Activated naive CD4-positive, alpha-beta T cell treated with anti-CD3 and anti-CD28 coated beads, Interleukin-2, amount 50 U/mL, for 72 hours (primary cell): ENCODE measurements around the gene AP3D1. TPM values are rescaled to one million over a fixed set of nuclear protein-coding genes. Genes with fewer than 3 reads are reported as not detected.

ENCODE experiments used
- ATAC-seq, 2 donors: fragments of 150-1000 bp; cut with Tn5 transposase; 2 replicates each; pipeline ENCODE4 v1.10.0; 2021; ENCODE audit warnings: mild to moderate bottlenecking in 2 of 2, moderate library complexity in 2 of 2
- DNase-seq, 2 donors: peaks; one replicate each; pipeline ENCODE4 v3.0.0; 2021 to 2022; ENCODE audit warnings: low spot score in 2 of 2
- H3K27ac Mint-ChIP-seq, 2 donors: one replicate each; pipeline ENCODE4 v1.8.0; 2022; ENCODE audit warnings: mild to moderate bottlenecking in 2 of 2, mixed read lengths in 2 of 2
- H3K36me3 Mint-ChIP-seq, 2 donors: one replicate each; pipeline ENCODE4 v1.8.0; 2022; ENCODE audit warnings: mixed read lengths in 2 of 2
- H3K9me3 Mint-ChIP-seq, 2 donors: one replicate each; pipeline ENCODE4 v1.8.0; 2022; ENCODE audit warnings: mixed read lengths in 2 of 2
- total RNA-seq, 2 donors: library from RNA; stranded (reverse); gene quantifications; one replicate each; pipeline ENCODE4 v1.2.3, GENCODE V29; 2022

The AP3D1 gene
- total RNA-seq, 2 donors from 2014 or later = 83.5 to 91.7 TPM

DNA sequence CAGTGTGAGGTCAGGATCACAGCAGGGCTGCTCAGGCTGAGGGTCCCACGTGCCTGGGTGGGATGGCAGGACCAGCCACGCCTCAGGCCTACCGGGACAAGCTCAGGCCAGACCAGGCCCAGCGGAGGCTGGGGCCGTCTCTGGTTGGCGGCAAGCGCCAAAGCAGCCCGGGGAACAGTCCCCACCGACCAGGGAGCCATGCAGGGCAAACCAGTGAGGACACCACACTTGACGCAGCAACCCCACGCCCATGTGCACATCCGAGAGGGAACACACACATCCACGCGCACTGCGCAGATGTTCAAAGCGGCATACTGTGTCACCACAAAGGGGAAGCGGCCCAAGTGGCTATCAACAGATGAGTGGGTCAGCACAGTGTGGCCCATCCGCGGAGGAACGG is 39.5 kb downstream of the AP3D1 start:
- ATAC-seq (no peak), DNase-seq (no peak)
- Mint-ChIP-seq H3K27ac (peak overlapping the region; percentile 74 to 87), H3K9me3 (no peaks in the 10 kb centered on the region), H3K36me3 (peaks cover 12 to 13% of the 10 kb centered on the region in 2 donors)

DNA sequence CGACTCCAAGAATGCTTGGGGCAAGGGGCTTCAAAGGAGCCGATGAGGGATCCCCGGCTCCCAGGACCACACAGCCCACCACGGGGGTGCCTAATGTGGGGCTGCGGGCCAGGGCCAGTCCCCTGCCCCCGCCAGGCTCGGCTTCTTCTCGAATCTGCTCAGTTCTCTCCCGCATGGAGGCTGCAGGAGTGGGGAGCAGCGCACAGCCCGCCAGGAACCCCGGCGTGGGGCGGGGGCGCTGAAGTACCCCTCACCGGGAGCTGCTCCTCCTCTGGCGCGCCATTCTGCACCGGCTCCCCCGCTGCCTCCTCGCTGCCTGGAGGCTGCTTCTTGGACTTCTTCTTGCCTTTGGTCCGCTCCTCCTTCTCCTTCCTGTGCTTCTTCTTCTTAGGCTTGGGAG is 39.9 kb downstream of the AP3D1 start:
- peaks cover 0 to 4% of the 10 kb centered on the region in 2 donors for H3K9me3 Mint-ChIP-seq

DNA sequence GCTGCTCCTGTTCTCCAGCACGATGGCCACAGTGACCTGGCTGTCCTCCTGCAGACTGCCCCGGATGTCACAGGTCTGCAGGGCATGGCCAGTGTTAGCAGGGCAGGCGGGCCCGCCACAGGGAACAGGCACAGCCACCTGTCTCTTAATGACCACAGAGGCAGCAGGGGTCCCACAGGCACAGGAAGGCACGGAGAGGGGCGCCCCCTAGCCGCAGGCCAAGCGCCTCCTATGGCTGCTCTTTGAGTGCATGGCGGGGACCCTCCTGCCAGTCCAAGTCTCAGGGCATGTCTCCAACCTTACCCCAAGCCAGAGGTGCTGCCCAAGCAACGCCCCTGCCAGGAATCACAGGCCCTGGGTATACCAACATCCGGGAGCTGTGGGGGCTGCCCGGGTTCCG is 40.5 kb downstream of the AP3D1 start:
- H3K27ac Mint-ChIP-seq = peak overlapping the region in 1 of 2 donors; percentile 36
- ATAC-seq (no peak), DNase-seq (no peak)
- peaks cover 23 to 24% of the 10 kb centered on the region in 2 donors for H3K36me3 Mint-ChIP-seq
- H3K9me3 Mint-ChIP-seq = peaks cover 0 to 5% of the 10 kb centered on the region in 2 donors

More for the DNA sequence above, 39.9 kb downstream of the AP3D1 start:
- Mint-ChIP-seq H3K27ac (peak overlapping the region; percentile 74 to 87), H3K36me3 (peaks cover 17 to 18% of the 10 kb centered on the region in 2 donors)
- ATAC-seq (no peak), DNase-seq (no peak)

DNA sequence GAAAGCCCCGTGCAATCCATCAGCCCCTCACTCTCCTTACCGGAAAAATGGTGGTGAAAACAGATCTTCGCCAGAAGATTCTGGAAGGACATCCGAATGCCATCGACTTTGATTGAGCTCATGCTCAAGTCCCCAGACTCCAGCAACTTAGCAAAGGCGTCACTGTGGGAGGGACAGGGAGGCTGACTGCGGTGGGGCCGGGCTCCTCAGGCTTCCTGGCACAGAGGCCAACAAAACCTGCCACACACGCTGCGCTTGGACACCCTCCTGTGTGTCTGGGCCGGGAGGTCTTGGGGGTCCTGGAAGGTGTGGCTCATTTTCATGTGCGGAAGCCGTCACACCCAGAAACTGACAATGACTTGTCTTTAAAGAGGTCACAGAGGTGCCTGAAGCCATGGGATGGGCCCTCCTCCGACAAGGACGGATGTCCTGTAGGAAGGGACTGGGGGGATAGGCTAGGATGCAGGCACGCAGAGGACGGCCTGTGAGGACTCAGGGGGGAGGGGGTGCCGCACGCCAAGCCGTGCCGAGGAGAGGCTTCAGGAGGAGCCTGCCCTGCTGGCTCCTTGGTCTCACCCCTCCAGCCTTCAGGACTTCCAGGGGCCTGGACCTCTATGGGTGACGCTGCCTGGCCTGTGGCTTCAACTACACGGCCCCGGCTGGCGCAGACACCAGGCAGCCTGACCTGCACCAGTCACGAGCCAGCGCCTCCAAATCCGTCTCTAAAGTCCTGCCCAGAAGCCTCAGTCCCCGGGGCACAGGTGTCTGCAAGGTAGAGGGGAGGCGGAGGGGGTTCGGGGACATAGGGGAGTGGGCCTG is 42.1 kb downstream of the AP3D1 start:
- ATAC-seq (no peak), DNase-seq (no peak)
- Mint-ChIP-seq H3K27ac (peak overlapping the region in 1 of 2 donors; percentile 81), H3K36me3 (peaks cover 31 to 36% of the 10 kb centered on the region in 2 donors), H3K9me3 (peaks cover 0 to 5% of the 10 kb centered on the region in 2 donors)

DNA sequence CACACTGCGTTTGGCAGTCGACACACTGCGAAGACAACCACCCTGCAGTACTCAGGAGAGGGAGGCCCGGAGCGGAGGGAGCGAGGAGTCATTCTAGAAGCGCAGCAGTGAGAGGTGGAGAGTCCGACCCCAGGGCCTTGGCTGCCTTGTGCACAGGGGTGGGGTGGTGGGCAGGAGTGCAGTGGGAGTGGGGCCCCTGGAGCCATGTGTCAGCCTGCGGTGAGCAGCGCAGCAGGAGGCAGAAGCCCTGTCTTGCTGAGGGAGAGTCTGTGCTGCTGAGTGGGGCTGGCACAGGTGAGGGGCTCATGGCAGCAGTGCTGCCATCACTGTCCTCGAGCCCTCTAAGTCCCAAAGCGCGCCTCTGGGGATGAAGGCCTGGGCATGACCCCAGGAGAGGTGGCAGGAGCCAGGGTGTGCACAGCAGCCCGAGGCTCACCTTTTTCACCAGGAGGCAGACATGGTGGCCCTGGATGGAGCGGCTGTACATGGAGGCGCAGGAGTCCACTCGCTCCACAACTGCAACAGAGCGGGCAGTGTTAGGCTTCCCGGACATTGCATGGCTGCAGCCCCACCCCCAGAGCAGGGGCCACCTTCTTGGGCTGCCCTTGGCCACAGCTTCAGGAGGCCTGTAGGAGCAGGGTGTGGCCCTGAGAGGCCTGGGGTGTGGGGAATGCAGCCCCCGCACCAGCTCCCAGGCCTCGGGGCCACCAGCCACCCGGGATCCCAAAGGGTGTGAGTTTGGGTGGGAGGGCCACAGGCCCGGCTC is 42.9 kb downstream of the AP3D1 start:
- Mint-ChIP-seq H3K27ac (peak overlapping the region in 1 of 2 donors; percentile 8), H3K36me3 (peaks cover 39 to 40% of the 10 kb centered on the region in 2 donors), H3K9me3 (peaks cover 0 to 5% of the 10 kb centered on the region in 2 donors)
- DNase-seq (no peak), ATAC-seq (no peak)

DNA sequence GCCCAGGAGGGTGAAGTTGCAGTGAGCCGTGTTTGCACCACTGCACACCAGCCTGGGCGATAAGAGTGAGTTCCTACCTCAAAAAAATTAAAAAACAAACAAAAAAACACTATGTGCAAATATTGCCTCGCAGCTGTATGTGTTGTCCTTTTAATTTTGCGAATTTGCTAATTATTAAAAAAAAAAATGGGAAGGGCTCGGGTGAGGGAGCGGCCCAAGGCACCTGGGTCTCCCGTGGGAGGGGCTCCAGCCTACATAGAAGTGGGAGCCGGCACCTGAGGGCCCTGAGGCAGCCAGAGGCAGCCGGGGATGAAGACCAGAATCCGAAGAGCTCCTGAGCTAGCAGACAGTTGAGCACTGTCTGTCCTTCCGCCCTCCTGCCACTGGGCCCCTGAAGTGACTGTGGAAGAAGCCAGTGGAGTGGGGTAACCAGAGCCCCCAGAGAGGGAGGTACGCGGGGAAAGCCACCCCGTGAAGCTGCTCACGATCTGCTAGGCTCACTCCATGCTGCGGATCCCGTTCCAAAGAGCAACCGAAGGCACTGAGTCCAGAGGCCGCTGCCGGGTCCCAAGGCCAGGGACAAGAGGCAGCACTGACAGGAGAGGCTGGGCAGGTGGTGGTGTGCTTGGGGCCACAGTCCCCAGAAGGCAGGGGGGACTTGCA is 48.2 kb downstream of the AP3D1 start:
- peak overlapping the region in 1 of 2 donors; percentile 4 for H3K27ac Mint-ChIP-seq
- H3K36me3 Mint-ChIP-seq = peaks cover 40 to 41% of the 10 kb centered on the region in 2 donors
- peaks cover 0 to 5% of the 10 kb centered on the region in 2 donors for H3K9me3 Mint-ChIP-seq
- DNase-seq (no peak), ATAC-seq (no peak)

DNA sequence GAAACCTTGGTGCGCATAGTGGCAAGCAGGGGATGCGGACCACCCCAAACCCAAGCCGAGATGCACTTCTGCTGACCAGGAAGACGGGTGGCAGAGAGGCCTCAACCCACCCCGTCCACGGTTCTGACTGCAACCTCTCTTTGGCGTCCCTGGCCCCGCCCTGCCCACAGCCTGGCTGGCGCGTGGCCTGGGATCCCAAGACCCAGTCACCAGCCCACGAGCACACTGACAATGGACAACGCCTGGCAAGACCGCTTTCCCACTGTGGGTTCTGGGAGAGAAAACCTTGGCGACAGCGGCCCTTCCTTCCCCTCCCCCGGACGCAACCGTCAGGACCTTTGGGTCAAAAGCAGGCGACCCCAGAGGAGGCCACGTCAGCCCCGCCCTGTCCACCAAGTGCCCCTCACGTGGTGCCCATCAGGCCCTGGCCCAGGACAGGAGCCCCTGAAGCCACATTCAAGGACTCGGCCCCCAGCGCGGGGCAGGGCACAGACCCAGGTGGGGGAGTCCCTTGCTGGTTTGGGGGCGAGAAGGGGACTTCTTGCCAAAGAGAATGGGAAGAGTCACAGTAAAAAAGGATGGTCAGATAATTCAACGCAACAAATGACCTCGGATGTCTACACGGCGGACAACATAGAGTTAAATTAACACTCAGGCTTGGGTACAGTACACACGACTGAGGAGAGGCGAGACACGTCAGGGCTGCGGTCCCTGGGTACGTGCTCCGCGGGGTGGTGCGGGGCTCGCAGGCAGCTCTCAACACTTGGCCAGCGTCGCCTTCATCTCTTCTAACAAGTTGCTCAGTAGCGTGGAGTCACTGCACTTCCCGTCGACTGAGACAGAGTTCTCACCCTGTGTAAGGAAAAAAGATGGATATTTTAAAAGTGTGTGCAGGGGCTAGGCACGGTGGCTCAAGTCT is 49.7 kb downstream of the AP3D1 start:
- H3K36me3 Mint-ChIP-seq = peaks cover 32% of the 10 kb centered on the region in 2 donors

DNA sequence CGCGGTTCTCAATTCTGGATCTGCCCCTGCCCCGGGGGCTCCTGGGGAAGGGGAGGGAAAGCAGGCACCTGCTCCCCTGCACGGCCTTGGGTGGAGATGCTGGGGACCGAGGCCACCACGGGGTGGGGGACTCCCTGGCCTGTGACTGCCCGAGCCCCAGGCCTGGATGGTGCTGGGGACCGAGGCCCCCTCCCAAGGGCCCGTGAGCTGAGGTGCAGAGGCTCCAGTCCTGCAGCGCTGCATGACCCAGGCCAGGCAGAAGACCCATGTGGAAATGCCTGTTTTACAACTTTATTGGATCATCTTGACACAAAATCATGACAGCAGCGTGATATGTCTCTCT is 50.7 kb downstream of the AP3D1 start:
- Mint-ChIP-seq H3K36me3 (peaks cover 24 to 25% of the 10 kb centered on the region in 2 donors), H3K9me3 (no peaks in the 10 kb centered on the region), H3K27ac (no peak overlapping the region)
- ATAC-seq (no peak), DNase-seq (no peak)

More for the DNA sequence above, 49.7 kb downstream of the AP3D1 start:
- peaks cover 0 to 3% of the 10 kb centered on the region in 2 donors for H3K9me3 Mint-ChIP-seq
- DNase-seq = no peak
- peak overlapping the region; percentile 22 to 30 for H3K27ac Mint-ChIP-seq
- no peak for ATAC-seq

DNA sequence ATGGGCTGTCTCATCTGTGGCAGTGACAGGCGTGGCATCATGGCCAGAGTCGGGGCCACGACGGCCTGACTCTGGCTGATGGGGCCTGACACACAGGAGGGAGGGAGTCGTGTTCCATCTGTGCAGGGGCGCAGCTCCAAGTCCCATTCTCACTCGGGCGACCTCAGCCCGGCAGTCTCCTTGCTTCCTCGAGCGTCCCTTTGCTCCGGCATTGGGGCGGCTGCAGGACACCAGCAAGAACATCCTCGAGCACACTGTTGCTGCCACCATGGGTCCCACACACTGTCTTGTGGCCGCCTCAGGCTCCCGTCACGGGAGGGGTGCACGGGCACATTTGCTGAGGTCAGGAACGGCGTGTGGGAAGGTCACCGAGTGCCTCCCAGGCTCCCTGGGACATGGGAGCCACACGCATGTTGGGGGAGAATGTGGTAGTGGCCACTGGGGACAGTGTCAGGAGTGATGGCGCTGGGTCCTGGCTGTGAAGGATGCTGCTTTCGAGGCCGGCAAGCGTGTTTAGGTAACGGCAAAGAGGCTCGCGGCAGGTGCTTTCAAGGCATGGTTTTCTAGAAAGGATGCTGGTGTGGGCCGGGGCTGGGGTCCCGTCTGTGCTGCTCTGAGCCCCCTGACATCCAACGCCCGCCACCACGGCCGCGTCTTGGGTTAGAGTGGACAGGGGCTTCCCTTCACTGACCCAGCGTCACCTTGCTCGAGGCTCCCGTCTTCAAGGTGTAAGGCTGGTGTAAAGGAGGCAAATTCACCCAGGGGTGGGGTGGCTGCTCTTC is 51.2 kb downstream of the AP3D1 start:
- ATAC-seq (no peak), DNase-seq (no peak)
- no peak overlapping the region for H3K27ac Mint-ChIP-seq
- H3K9me3 Mint-ChIP-seq = no peaks in the 10 kb centered on the region
- peaks cover 21 to 25% of the 10 kb centered on the region in 2 donors for H3K36me3 Mint-ChIP-seq

DNA sequence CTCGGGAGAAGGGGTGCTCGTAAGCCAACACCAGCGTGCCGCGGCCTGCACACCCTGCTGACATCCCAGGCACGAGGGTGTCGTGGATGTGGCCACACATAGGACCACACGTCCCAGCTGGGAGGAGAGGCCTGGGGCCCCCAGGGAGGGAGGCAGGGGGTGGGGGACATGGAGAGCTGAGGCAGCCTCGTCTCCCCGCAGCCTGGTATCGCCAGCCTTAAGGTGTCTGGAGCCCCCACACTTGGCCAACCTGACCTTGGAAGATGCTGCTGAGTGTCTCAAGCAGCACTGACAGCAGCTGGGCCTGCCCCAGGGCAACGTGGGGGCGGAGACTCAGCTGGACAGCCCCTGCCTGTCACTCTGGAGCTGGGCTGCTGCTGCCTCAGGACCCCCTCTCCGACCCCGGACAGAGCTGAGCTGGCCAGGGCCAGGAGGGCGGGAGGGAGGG is 52.3 kb downstream of the AP3D1 start:
- Mint-ChIP-seq H3K9me3 (no peaks in the 10 kb centered on the region), H3K27ac (no peak overlapping the region), H3K36me3 (peaks cover 18 to 25% of the 10 kb centered on the region in 2 donors)
- ATAC-seq (no peak), DNase-seq (no peak)

DNA sequence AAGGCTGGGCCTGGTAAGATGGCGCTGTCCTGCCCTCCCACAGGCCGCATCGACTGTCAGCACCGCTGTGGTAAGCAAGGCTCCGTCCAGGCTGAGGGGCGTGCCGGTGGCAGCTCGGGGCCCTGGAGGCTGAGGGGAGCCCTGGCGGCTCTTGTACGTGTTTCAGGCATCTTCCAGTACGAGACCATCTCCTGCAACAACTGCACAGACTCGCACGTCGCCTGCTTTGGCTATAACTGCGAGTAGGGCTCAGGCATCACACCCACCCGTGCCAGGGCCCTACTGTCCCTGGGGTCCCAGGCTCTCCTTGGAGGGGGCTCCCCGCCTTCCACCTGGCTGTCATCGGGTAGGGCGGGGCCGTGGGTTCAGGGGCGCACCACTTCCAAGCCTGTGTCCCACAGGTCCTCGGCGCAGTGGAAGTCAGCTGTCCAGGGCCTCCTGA is 53.5 kb downstream of the AP3D1 start:
- DNase-seq (no peak), ATAC-seq (no peak)
- H3K36me3 Mint-ChIP-seq = peaks cover 14 to 25% of the 10 kb centered on the region in 2 donors
- H3K27ac Mint-ChIP-seq = peak overlapping the region in 1 of 2 donors; percentile 89
- no peaks in the 10 kb centered on the region for H3K9me3 Mint-ChIP-seq

DNA sequence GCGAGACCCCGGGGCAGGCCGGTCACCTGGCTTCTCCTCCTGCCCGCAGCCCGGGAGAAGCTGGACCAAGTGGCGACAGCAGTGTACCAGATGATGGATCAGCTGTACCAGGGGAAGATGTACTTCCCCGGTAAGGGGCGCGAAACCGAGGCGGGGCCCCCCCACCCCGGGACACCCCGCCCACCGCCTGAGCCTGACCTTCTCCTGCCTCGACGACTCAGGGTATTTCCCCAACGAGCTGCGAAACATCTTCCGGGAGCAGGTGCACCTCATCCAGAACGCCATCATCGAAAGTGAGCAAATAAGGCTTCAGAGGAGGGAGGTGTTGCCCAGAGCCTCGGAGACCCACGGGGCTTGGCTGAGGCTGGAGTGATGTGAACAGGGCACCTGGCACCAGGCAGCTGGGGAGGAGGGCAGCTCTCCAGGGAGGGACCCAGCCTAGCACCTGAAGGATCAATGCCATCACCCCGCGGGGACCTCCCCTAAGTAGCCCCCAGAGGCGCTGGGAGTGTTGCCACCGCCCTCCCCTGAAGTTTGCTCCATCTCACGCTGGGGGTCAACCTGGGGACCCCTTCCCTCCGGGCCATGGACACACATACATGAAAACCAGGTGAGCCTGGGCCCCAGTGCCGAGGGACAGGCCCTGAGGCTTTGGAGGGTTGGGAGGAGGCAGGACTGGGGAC is 54.0 kb downstream of the AP3D1 start:
- Mint-ChIP-seq H3K36me3 (peaks cover 14 to 25% of the 10 kb centered on the region in 2 donors), H3K27ac (peak overlapping the region; percentile 82 to 89), H3K9me3 (no peaks in the 10 kb centered on the region)
- DNase-seq (peak; percentile 47 to 87), ATAC-seq (peak; percentile 12 to 53)

DNA sequence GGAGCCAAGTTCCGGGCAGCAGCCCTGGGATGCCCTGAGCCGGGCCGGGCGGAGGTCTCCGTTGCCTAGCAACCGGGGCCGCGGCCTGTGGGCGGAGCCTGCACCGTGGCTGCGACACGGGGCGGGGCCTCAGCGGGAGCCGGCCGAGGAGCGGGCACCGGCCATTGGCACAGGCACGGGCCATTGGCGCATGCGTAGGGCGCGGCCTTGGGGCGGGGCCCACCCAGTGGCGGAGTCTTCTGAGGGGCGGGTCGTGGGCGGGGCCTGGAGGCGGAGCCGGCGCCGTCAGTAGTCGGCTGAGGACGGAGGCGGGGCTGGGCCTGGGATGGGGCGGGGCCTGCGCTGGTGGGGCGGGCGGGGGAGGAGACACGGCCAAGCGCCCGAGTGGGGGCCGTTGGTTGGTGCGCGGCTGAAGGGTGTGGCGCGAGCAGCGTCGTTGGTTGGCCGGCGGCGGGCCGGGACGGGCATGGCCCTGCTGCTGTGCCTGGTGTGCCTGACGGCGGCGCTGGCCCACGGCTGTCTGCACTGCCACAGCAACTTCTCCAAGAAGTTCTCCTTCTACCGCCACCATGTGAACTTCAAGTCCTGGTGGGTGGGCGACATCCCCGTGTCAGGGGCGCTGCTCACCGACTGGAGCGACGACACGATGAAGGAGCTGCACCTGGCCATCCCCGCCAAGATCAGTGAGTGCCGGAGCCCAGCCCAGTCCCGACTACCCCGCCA is 54.7 kb downstream of the AP3D1 start, which contains the start of gene IZUMO4:
IZUMO4 (plus strand) TSS at position 436 of the 723 bp plus-strand sequence; CDS start at position 467, 31 bp downstream.
- ATAC-seq (peak; percentile 82 to 85), DNase-seq (peak; percentile 100)
- peak within 1 kb of the TSS; percentile 89 to 98 for H3K27ac Mint-ChIP-seq
- no peaks in the 10 kb centered on the region for H3K9me3 Mint-ChIP-seq
- H3K36me3 Mint-ChIP-seq = peaks cover 10 to 25% of the 10 kb centered on the region in 2 donors

DNA sequence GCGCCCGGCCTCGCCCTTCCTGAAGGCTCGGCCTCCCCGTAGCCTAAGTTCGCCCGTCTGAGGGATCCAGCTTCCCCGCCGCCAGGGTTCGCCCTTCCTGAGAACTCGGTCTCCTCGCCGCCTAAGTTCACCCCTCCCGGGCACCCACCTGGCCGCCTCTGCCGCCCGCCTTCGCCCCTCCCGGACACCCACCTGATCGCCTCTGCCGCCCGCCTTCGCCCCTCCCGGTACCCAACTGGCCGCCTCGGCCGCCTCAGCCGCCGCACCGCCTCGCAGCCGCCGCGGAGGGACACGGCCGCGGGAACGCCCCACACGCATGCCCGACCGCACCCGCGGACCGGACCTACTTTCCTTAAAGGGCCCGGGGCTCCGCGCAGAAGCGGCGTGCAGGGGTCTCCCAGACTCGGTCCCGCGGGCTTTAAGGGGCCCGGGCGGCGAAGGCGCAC is 55.3 kb downstream of the AP3D1 start, which contains the start of gene MOB3A:
MOB3A (minus strand) TSS at position 293 of the 446 bp plus-strand sequence. CDS start 17,766 bp downstream, outside the sequence.
- DNase-seq (no peak), ATAC-seq (peak; percentile 42 to 68)
- Mint-ChIP-seq H3K9me3 (no peaks in the 10 kb centered on the region), H3K27ac (peak within 1 kb of the TSS; percentile 89 to 98), H3K36me3 (peaks cover 10 to 25% of the 10 kb centered on the region in 2 donors)
